ENCODE data around the gene TRIM7.

DNA sequence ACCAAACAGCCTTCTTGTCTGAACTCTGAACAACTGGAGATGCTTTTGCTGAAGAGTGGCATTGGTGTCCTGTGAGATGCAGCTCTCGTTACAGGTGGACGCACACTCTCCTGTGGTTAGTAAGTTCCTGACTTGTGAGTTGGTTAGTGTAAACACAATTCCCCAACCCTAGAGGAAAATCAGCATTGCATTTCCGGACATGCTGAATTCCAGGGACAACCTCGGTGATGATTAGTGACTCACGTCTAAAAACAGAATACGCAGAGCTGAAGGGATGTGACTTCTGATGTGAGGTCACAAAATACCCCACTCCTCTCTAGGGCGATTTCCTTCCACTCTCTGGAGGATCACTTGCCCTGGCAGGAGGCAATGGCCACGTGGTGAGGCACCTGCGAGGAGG, 52.6 kb downstream of the TRIM7 start:
- TF ChIP-seq SRF (CRISPR knock-in tag; IDR thresholded peaks at IDR 0.05) (no peak), BRF1 (IDR thresholded peaks at IDR 0.05; ENCODE audit: borderline replicate concordance, extremely low read depth, insufficient read length) (no peak)
